Tibial artery (tissue), 4 donors: ENCODE results near the gene ABHD12.

ENCODE experiments used
- DNase-seq, 2 donors: peaks; one replicate each; pipeline ENCODE4 v3.0.0-alpha.2; 2019
- H3K27ac ChIP-seq, 2 donors: fragments of 200-600 bp; sonication (generic) in 1 of 2; 1 replicate in 1 of 2; 2 replicates in 1 of 2; pipeline ENCODE4 v1.5.1; 2018 to 2019; ENCODE audit warnings: mild to moderate bottlenecking in 1 of 2
- H3K27me3 ChIP-seq, 2 donors: fragments of 200-600 bp; sonication (generic) in 1 of 2; one replicate each; pipeline versions ENCODE4 v1.5.1 to v1.6.0; 2016 to 2019
- H3K36me3 ChIP-seq, 3 donors: fragments of 200-600 bp; sonication (generic) in 2 of 3; one replicate each; pipeline ENCODE4 v1.5.1; 2016 to 2019; ENCODE audit warnings: mild to moderate bottlenecking in 2 of 3
- H3K4me1 ChIP-seq, 4 donors: fragments of 200-600 bp; sonication (generic) in 2 of 4; 1 replicate in 3 of 4; 2 replicates in 1 of 4; pipeline ENCODE4 v1.5.1; 2016 to 2019
- H3K4me3 ChIP-seq, 2 donors: fragments of 200-600 bp; sonication (generic) in 1 of 2; 1 replicate in 1 of 2; 2 replicates in 1 of 2; pipeline ENCODE4 v1.5.1; 2018 to 2019; ENCODE audit warnings: mild to moderate bottlenecking in 2 of 2
- H3K9me3 ChIP-seq, 3 donors: fragments of 200-600 bp; sonication (generic) in 1 of 3; one replicate each; pipeline ENCODE4 v1.5.1; 2016 to 2019
- CTCF ChIP-seq, 2 experiments: fragments of 200-600 bp in 1 of 2; fragments of 450-650 bp in 1 of 2; IDR thresholded peaks; one replicate each; pipeline ENCODE4 v1.5.1; 2017 to 2019; ENCODE audit warnings: antibody characterized with exemption in 2 of 2, mild to moderate bottlenecking in 1 of 2, moderate library complexity in 1 of 2
- intact Hi-C: fragments of 100-400 bp; cut with DNase I; formaldehyde crosslinking; loops from one replicate; pipeline ENCODE4 v1.15.0; 2023; ENCODE audit warnings: low total_unique reads

ABHD12 gene

DNA sequence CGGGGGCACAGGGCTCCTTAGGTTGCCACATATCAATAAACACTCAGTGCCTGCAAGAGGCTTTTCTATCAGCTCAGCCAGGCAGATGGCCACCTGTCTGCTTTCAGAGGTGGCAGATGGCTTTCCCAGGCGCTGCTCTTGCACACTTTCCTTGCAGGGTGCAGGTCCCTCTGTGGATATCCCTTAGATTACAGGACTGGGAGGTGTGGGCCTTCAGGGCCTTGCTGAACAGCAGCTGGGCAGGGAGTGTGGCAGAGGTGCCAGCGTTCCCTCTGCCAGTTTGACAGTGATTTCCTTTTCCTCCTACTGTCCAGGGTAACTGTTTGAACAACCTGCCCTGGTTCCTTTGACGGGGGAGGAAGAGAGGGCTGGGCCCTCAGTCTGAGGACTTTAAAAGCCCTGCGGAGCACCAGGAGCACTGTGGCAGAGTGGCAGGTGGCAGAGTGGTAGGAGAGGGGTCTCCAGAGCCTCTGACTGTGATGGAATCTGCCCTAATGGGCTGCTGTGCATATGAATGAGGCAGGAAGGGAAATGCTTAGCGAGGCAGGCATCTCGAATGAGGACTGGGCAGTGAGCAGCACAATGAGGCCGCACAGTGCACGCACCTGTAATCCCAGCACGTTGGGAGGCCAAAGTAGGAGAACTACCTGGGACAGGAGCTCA is 34.2 kb downstream of the ABHD12 start:
- H3K27ac ChIP-seq: no peak overlapping the region
- intact Hi-C loops: no loop called here
- no peak overlapping the region for H3K4me3 ChIP-seq
- no peak for TF ChIP-seq CTCF (IDR thresholded peaks at IDR 0.05)
- H3K4me1 ChIP-seq: peaks cover 0 to 18% (median 7%) of the 10 kb centered on the region in 4 donors
- no peaks in the 10 kb centered on the region for H3K9me3 ChIP-seq
- no peak for DNase-seq
- no peaks in the 10 kb centered on the region for H3K27me3 ChIP-seq
- H3K36me3 ChIP-seq: no peaks in the 10 kb centered on the region

DNA sequence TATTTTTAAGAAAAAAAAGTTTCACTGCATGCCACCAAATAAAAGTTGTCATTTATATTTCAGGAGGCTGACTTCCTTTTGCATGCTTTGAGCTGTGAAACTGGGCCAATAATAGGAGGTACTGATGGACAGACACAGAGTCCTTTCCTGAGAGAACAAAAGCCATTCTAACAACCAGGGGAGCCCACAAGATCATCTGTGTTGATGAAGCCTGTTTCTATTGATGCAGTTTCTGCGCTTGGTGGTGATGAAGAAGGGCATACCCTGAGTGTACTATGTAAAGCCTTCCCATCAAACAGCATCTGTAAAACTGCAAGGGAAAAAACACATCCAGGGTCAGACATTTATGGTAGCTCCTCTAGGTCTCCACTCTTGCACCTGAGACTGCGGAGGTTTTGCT is 34.8 kb downstream of the ABHD12 start:
- intact Hi-C loops: no loop called here
- H3K9me3 ChIP-seq: no peaks in the 10 kb centered on the region
- peaks cover 0 to 18% (median 7%) of the 10 kb centered on the region in 4 donors for H3K4me1 ChIP-seq
- no peak overlapping the region for H3K4me3 ChIP-seq
- H3K27me3 ChIP-seq: no peaks in the 10 kb centered on the region
- no peaks in the 10 kb centered on the region for H3K36me3 ChIP-seq
- TF ChIP-seq CTCF (IDR thresholded peaks at IDR 0.05): no peak
- no peak overlapping the region for H3K27ac ChIP-seq
- DNase-seq: no peak

DNA sequence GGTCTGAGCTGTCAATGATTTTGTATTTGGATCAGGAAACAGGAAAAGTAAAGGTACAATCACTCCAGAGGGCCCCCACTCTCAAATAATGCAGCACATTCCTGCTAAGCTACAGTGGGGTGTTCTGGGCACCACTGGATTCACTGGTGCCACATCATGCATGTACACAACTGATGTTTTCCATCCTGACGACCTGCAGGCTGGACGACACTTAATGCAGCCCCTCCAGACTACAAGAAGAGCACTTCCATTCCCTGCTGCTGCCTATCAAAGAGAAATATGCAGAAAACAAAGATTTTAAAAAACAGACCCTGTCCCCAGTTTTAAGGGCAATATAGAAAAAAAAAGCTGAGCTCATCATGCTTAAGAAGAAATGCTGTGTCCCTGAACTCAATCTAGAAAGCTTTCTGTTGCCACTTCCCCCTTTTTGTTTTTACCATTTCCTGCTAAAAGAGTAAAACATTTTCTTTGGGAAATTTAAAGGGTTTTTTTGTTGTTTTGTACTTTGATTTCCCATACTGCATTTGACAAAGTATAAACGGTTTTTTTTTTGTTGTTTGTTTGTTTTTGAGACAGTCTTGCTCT is 35.5 kb downstream of the ABHD12 start:
- no peak overlapping the region for H3K27ac ChIP-seq
- H3K27me3 ChIP-seq: no peaks in the 10 kb centered on the region
- peaks cover 0 to 18% (median 7%) of the 10 kb centered on the region in 4 donors for H3K4me1 ChIP-seq
- H3K4me3 ChIP-seq: no peak overlapping the region
- no peaks in the 10 kb centered on the region for H3K9me3 ChIP-seq
- DNase-seq: no peak
- no peak for TF ChIP-seq CTCF (IDR thresholded peaks at IDR 0.05)
- intact Hi-C loops: no loop called here
- H3K36me3 ChIP-seq: no peaks in the 10 kb centered on the region

DNA sequence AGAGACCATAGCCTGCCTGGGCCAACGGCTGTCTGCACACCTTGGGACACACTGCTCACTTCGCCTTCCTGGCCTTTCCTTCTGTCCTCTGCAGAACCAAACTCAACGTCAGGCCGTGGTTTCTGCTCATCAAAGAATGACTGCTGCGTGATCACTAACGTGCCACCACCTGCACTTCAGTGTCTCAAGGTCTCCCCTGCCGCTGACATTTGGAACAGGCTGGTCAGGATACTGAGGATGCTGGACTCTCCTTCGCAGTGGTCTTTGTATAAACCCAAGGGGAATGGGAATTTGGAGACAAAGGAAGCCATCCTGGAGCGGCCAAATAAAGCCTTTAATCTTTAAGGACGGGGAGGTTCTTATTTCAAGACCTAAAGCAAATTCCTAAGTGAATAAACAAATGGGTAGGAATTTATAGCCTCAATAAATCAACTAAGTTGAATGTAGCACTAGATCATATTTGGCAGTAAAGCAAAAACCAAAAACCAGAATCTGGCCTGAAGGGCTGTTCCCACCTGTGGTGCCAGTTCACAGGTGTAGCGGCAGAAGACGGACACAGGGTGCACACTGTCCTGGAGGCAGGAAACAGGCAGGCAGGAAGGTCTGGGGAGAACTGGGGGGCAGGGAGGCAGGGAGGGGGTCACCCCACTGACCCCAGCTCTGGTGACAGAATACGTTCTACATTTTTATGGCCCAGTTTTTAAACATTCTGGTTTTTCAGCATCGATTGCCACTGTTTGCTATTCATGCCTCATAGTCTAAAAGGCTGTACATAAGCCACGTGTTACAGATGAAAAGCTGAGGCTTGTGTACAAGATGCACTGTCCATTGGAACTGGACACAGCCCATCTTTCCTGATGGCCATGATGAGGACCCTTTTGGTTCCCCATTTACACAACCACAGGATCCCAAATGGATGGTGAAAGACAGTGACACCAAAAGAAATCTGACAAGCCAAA is 36.6 kb downstream of the ABHD12 start:
- no peak overlapping the region for H3K4me3 ChIP-seq
- intact Hi-C loops: no loop called here
- H3K9me3 ChIP-seq: no peaks in the 10 kb centered on the region
- H3K27me3 ChIP-seq: no peaks in the 10 kb centered on the region
- no peak for DNase-seq
- TF ChIP-seq CTCF (IDR thresholded peaks at IDR 0.05): no peak
- H3K27ac ChIP-seq: no peak overlapping the region
- H3K36me3 ChIP-seq: no peaks in the 10 kb centered on the region
- H3K4me1 ChIP-seq: peaks cover 0 to 18% (median 7%) of the 10 kb centered on the region in 4 donors

GRCh38 chr20:25353353-25353746 is 37.3 kb downstream of the ABHD12 start:
- no peak overlapping the region for H3K4me3 ChIP-seq
- intact Hi-C loops: no loop called here
- H3K9me3 ChIP-seq: no peaks in the 10 kb centered on the region
- H3K27ac ChIP-seq: no peak overlapping the region
- no peaks in the 10 kb centered on the region for H3K27me3 ChIP-seq
- no peaks in the 10 kb centered on the region for H3K36me3 ChIP-seq
- no peak for DNase-seq
- peaks cover 0 to 18% (median 7%) of the 10 kb centered on the region in 4 donors for H3K4me1 ChIP-seq
- no peak for TF ChIP-seq CTCF (IDR thresholded peaks at IDR 0.05)
